OCI-LY1 (cell line): ENCODE data around the gene MICAL2.

ENCODE experiments used
- H2AFZ ChIP-seq: fragments of 200-600 bp; sonication (generic), shearing (Covaris generic); 2 replicates; pipeline ENCODE4 v1.6.0; 2014; ENCODE audit warnings: antibody characterized with exemption, mild to moderate bottlenecking, low read length
- H3F3A ChIP-seq: fragments of 200-600 bp; sonication (generic), shearing (Covaris generic); 2 replicates; pipeline ENCODE4 v1.6.0; 2014; ENCODE audit warnings: mild to moderate bottlenecking, antibody characterized with exemption, low read length, moderate library complexity; ENCODE audit not compliant: insufficient read depth
- H3K27ac ChIP-seq: fragments of 200-600 bp; sonication (generic); 2 replicates; pipeline ENCODE4 v1.5.1; 2014; ENCODE audit warnings: low read length, mixed run types, mild to moderate bottlenecking, low read depth; ENCODE audit not compliant: poor library complexity, severe bottlenecking
- H3K27me3 ChIP-seq: fragments of 200-600 bp; sonication (generic); 2 replicates; pipeline ENCODE4 v1.6.0; 2014; ENCODE audit warnings: antibody characterized with exemption, mild to moderate bottlenecking, low read length, moderate library complexity; ENCODE audit not compliant: insufficient read depth
- H3K36me3 ChIP-seq: fragments of 200-600 bp; sonication (generic); 2 replicates; pipeline ENCODE4 v1.6.1; 2014; ENCODE audit warnings: mild to moderate bottlenecking, antibody characterized with exemption, low read length, moderate library complexity, mixed read lengths; ENCODE audit not compliant: insufficient read depth
- H3K4me1 ChIP-seq: fragments of 200-600 bp; sonication (generic); 2 replicates; pipeline ENCODE4 v1.5.1; 2014; ENCODE audit warnings: mild to moderate bottlenecking, low read length, moderate library complexity; ENCODE audit not compliant: insufficient read depth, severe bottlenecking
- H3K4me2 ChIP-seq: fragments of 200-600 bp; sonication (generic), shearing (Covaris generic); 2 replicates; pipeline ENCODE4 v1.6.1; 2014; ENCODE audit warnings: low read length
- H3K4me3 ChIP-seq: fragments of 200-600 bp; sonication (generic); 2 replicates; pipeline ENCODE4 v1.5.1; 2014; ENCODE audit warnings: low read length, low read depth, mild to moderate bottlenecking, mixed read lengths; ENCODE audit not compliant: poor library complexity, severe bottlenecking
- H3K79me2 ChIP-seq: fragments of 200-600 bp; shearing (Covaris generic); 2 replicates; pipeline ENCODE4 v1.6.1; 2016; ENCODE audit warnings: mixed run types, low read length, mixed read lengths; ENCODE audit not compliant: insufficient read depth
- H3K9ac ChIP-seq: fragments of 200-600 bp; sonication (generic), shearing (Covaris generic); 2 replicates; pipeline ENCODE4 v1.6.1; 2014; ENCODE audit warnings: mild to moderate bottlenecking, low read length, mixed read lengths
- H3K9me2 ChIP-seq: fragments of 200-600 bp; sonication (generic), shearing (Covaris generic); 2 replicates; pipeline ENCODE4 v1.6.1; 2014; ENCODE audit warnings: low read depth, mild to moderate bottlenecking, low read length, mixed read lengths
- H3K9me3 ChIP-seq: fragments of 200-600 bp; shearing (Covaris generic); 2 replicates; pipeline ENCODE4 v1.6.1; 2014; ENCODE audit warnings: low read length, mixed read lengths
- H4K20me1 ChIP-seq: fragments of 200-600 bp; sonication (generic), shearing (Covaris generic); 2 replicates; pipeline ENCODE4 v1.6.0; 2016; ENCODE audit warnings: mild to moderate bottlenecking, low read length; ENCODE audit not compliant: insufficient read depth
- CTCF ChIP-seq: fragments of 200-600 bp; sonication (generic), shearing (Covaris generic); IDR thresholded peaks from 2 replicates; pipeline ENCODE4 v1.5.1; 2017; ENCODE audit warnings: mild to moderate bottlenecking, antibody characterized with exemption, low read length, moderate library complexity, mixed read lengths
- EZH2 ChIP-seq: fragments of 200-600 bp; sonication (generic), shearing (Covaris generic); IDR thresholded peaks from 2 replicates; pipeline ENCODE4 v1.8.0; 2017; ENCODE audit warnings: borderline replicate concordance, mixed run types, mild to moderate bottlenecking, antibody characterized with exemption, low read length, moderate library complexity, mixed read lengths

Gene MICAL2

GRCh38 chr11:12133547-12134235, 23.3 kb downstream of the MICAL2 start:
- Histone ChIP-seq H2AFZ (no peak overlapping the region), H3K4me3 (no peak overlapping the region), H3K4me2 (no peak overlapping the region), H3K9ac (no peak overlapping the region), H3K36me3 (no peaks in the 10 kb centered on the region), H3K79me2 (no peaks in the 10 kb centered on the region), H4K20me1 (no peaks in the 10 kb centered on the region), H3K9me2 (no peaks in the 10 kb centered on the region), H3K9me3 (no peaks in the 10 kb centered on the region), H3K4me1 (no peaks in the 10 kb centered on the region), H3K27ac (no peak overlapping the region), H3F3A (no peaks in the 10 kb centered on the region), H3K27me3 (no peaks in the 10 kb centered on the region)
- no peak for TF ChIP-seq CTCF
- no peak for TF ChIP-seq EZH2

- Histone ChIP-seq H3K4me3 (no peak overlapping the region), H3K9me2 (no peaks in the 10 kb centered on the region), H3K79me2 (no peaks in the 10 kb centered on the region), H3K9ac (no peak overlapping the region), H3K27ac (no peak overlapping the region), H3F3A (no peaks in the 10 kb centered on the region), H3K9me3 (no peaks in the 10 kb centered on the region), H3K36me3 (no peaks in the 10 kb centered on the region), H3K4me2 (no peak overlapping the region), H3K27me3 (no peaks in the 10 kb centered on the region), H4K20me1 (no peaks in the 10 kb centered on the region), H2AFZ (no peak overlapping the region), H3K4me1 (no peaks in the 10 kb centered on the region)
- TF ChIP-seq CTCF (no peak), EZH2 (no peak)
These were observed 23.8 kb downstream of the MICAL2 start for GRCh38 chr11:12134236-12134585.

- Histone ChIP-seq H3K9me2 (no peaks in the 10 kb centered on the region), H3K4me3 (no peak overlapping the region), H3F3A (no peaks in the 10 kb centered on the region), H3K27ac (no peak overlapping the region), H3K9me3 (no peaks in the 10 kb centered on the region), H3K9ac (no peak overlapping the region), H3K36me3 (no peaks in the 10 kb centered on the region), H3K4me2 (no peak overlapping the region), H2AFZ (no peak overlapping the region), H4K20me1 (no peaks in the 10 kb centered on the region), H3K4me1 (no peaks in the 10 kb centered on the region), H3K79me2 (no peaks in the 10 kb centered on the region), H3K27me3 (no peaks in the 10 kb centered on the region)
- TF ChIP-seq EZH2 (no peak), CTCF (no peak)
These were observed 24.8 kb downstream of the MICAL2 start for GRCh38 chr11:12135185-12135584.
